HCT116 (cell line): ENCODE results near the gene CLEC4M. TPM values are rescaled to one million over a fixed set of nuclear protein-coding genes. Genes with fewer than 3 reads are reported as not detected.

Experiments
- ATAC-seq: fragments of 200-7000 bp; cut with Tn5 transposase; 2 replicates; pipeline ENCODE4 v1.9.1; 2020; ENCODE audit warnings: mild to moderate bottlenecking, moderate library complexity
- BruUV-seq: library from RNA; stranded (reverse); fragments of 400-500 nt; replicated peaks from 2 replicates; lab custom pipeline; 2021; lab: Mats Ljungman, UMichigan
- CTCF ChIA-PET: fragments of 300-600 bp; sonication (Branson Sonifier 250); formaldehyde crosslinking; loops from one replicate; lab custom pipeline; 2021; ENCODE audit warnings: antibody characterized with exemption; lab: Charles Lee
- POLR2A ChIA-PET: fragments of 300-600, 350-600 bp; sonication (Branson Sonifier 250); formaldehyde crosslinking; loops from one replicate; lab custom pipeline; 2021; ENCODE audit warnings: antibody characterized with exemption; lab: Charles Lee
- RAD21 ChIA-PET, 2 experiments: fragments of 300-600 bp; sonication (Branson Sonifier 250); formaldehyde crosslinking; loops; one replicate each; lab custom pipeline; 2023; ENCODE audit warnings: low total read pairs in 2 of 2; ENCODE audit not compliant: uncharacterized antibody in 2 of 2, unreplicated experiment in 2 of 2, low non-redundant PET in 1 of 2; lab: Charles Lee
- DNase-seq: peaks from one replicate; pipeline ENCODE4 v3.0.0-alpha.2; 2010; ENCODE audit warnings: low read depth, low spot score
- H2AFZ ChIP-seq: fragments of 200-600 bp; shearing (Covaris generic), sonication (generic); 2 replicates; pipeline ENCODE4 v1.6.1; 2017; ENCODE audit warnings: low read depth, mixed run types, mixed read lengths, antibody characterized with exemption, low read length; ENCODE audit not compliant: poor library complexity, severe bottlenecking
- H3K27ac ChIP-seq: 2 replicates; pipeline ENCODE4 v1.5.1; 2012; ENCODE audit warnings: low read depth, low read length
- H3K27me3 ChIP-seq: fragments of 200-600 bp; sonication (generic); 2 replicates; pipeline ENCODE4 v1.6.1; 2016; ENCODE audit warnings: mixed run types, low read length, mixed read lengths; ENCODE audit not compliant: insufficient read depth
- H3K36me3 ChIP-seq, 2 experiments: fragments of 200-500 bp in 1 of 2; fragments of 200-600 bp in 1 of 2; sonication (Bioruptor generic) in 1 of 2; sonication (generic) in 1 of 2; 2 replicates each; pipeline versions ENCODE4 v1.5.1 to v1.6.1; 2014 to 2016; ENCODE audit warnings: low read length in 2 of 2, inconsistent platforms in 1 of 2, mixed read lengths in 1 of 2, mixed run types in 1 of 2; ENCODE audit not compliant: insufficient read depth in 2 of 2, control insufficient read depth in 1 of 2
- H3K4me1 ChIP-seq, 2 experiments: fragments of 200-600 bp in 1 of 2; sonication (generic) in 1 of 2; 2 replicates each; pipeline versions ENCODE4 v1.5.1 to v1.6.1; 2012 to 2017; ENCODE audit warnings: low read length in 2 of 2, inconsistent platforms in 1 of 2, mild to moderate bottlenecking in 1 of 2, mixed read lengths in 1 of 2, mixed run types in 1 of 2, moderate library complexity in 1 of 2; ENCODE audit not compliant: insufficient read depth in 2 of 2, control insufficient read depth in 1 of 2
- H3K4me2 ChIP-seq: fragments of 200-600 bp; sonication (generic); 2 replicates; pipeline ENCODE4 v1.6.1; 2017; ENCODE audit warnings: mixed run types, low read length, mixed read lengths
- H3K4me3 ChIP-seq, 2 experiments: fragments of 200-600 bp in 1 of 2; sonication (generic) in 1 of 2; replicated peaks in 1 of 2; 2 replicates each; pipeline ENCODE4 v1.5.1; 2011 to 2016; ENCODE audit warnings: low read length in 2 of 2, control low read depth in 1 of 2, low read depth in 1 of 2, mild to moderate bottlenecking in 1 of 2, mixed read lengths in 1 of 2, mixed run types in 1 of 2
- H3K79me2 ChIP-seq: fragments of 200-600 bp; sonication (generic); 2 replicates; pipeline ENCODE4 v1.6.1; 2017; ENCODE audit warnings: mild to moderate bottlenecking, mixed run types, low read length, moderate library complexity, mixed read lengths; ENCODE audit not compliant: insufficient read depth
- H3K9ac ChIP-seq: fragments of 200-600 bp; sonication (generic); 2 replicates; pipeline ENCODE4 v1.6.1; 2016; ENCODE audit warnings: low read length, mixed read lengths
- H3K9me2 ChIP-seq: fragments of 200-600 bp; sonication (generic), shearing (Covaris generic); 2 replicates; pipeline ENCODE4 v1.6.1; 2017; ENCODE audit warnings: mixed run types, mild to moderate bottlenecking, moderate library complexity; ENCODE audit not compliant: insufficient read depth
- H3K9me3 ChIP-seq, 2 experiments: fragments of 200-500 bp in 1 of 2; fragments of 200-600 bp in 1 of 2; sonication (Bioruptor generic) in 1 of 2; sonication (generic) in 1 of 2; 2 replicates each; pipeline ENCODE4 v1.6.1; 2014 to 2017; ENCODE audit warnings: low read length in 2 of 2, mixed read lengths in 2 of 2, inconsistent platforms in 1 of 2, low read depth in 1 of 2, mild to moderate bottlenecking in 1 of 2, mixed run types in 1 of 2, moderate library complexity in 1 of 2; ENCODE audit not compliant: control insufficient read depth in 1 of 2, insufficient read depth in 1 of 2
- H4K20me1 ChIP-seq: fragments of 200-600 bp; sonication (generic), shearing (Covaris generic); 2 replicates; pipeline ENCODE4 v1.6.1; 2017; ENCODE audit warnings: mixed run types, mild to moderate bottlenecking, moderate library complexity; ENCODE audit not compliant: insufficient read depth
- ATF3 ChIP-seq: IDR thresholded peaks from 2 replicates; pipeline ENCODE4 v1.6.1; 2012
- CBX3 ChIP-seq: IDR thresholded peaks from 2 replicates; pipeline ENCODE4 v1.6.1; 2012; ENCODE audit warnings: low read depth
- CTCF ChIP-seq, 3 experiments: fragments of 200-600 bp in 1 of 3; sonication (generic) in 1 of 3; IDR thresholded peaks in 2 of 3; conservative IDR thresholded peaks in 1 of 3; 2 replicates each; pipeline ENCODE4 v1.5.1; 2012 to 2017; ENCODE audit warnings: low read depth in 2 of 3, low read length in 2 of 3, antibody characterized with exemption in 1 of 3, borderline replicate concordance in 1 of 3, control low read depth in 1 of 3, mild to moderate bottlenecking in 1 of 3, mixed read lengths in 1 of 3, mixed run types in 1 of 3, moderate library complexity in 1 of 3; ENCODE audit not compliant: insufficient read depth in 1 of 3
- EZH2phosphoT487 ChIP-seq: fragments of 200-600 bp; IDR thresholded peaks from 2 replicates; pipeline ENCODE4 v1.6.1; 2018; ENCODE audit warnings: antibody characterized with exemption, borderline replicate concordance
- FOSL1 ChIP-seq: IDR thresholded peaks from 2 replicates; pipeline ENCODE4 v1.6.1; 2012; ENCODE audit warnings: low read depth
- MAX ChIP-seq: IDR thresholded peaks from 2 replicates; pipeline ENCODE4 v1.6.1; 2012
- POLR2AphosphoS5 ChIP-seq: IDR thresholded peaks from 2 replicates; pipeline ENCODE4 v1.6.1; 2011; ENCODE audit warnings: mild to moderate bottlenecking, low read depth, low read length, moderate library complexity
- RAD21 ChIP-seq: IDR thresholded peaks from 2 replicates; pipeline ENCODE4 v1.6.1; 2012; ENCODE audit warnings: low read depth, mild to moderate bottlenecking
- REST ChIP-seq: IDR thresholded peaks from 2 replicates; pipeline ENCODE4 v1.6.1; 2012; ENCODE audit warnings: low read depth
- SIN3A ChIP-seq: IDR thresholded peaks from 2 replicates; pipeline ENCODE4 v1.6.1; 2012; ENCODE audit warnings: low read depth
- SP1 ChIP-seq: IDR thresholded peaks from 2 replicates; pipeline ENCODE4 v1.6.1; 2012; ENCODE audit warnings: low read depth
- YY1 ChIP-seq: IDR thresholded peaks from 2 replicates; pipeline ENCODE4 v1.6.1; 2011; ENCODE audit warnings: low read length, low read depth, moderate library complexity, mild to moderate bottlenecking; ENCODE audit not compliant: insufficient replicate concordance; ENCODE audit errors: extremely low read depth
- ZBTB33 ChIP-seq: IDR thresholded peaks from 2 replicates; pipeline ENCODE4 v1.6.1; 2011; ENCODE audit warnings: mild to moderate bottlenecking, low read length, moderate library complexity; ENCODE audit not compliant: insufficient replicate concordance; ENCODE audit errors: extremely low read depth
- intact Hi-C: fragments of 100-400 bp; cut with micrococcal nuclease; formaldehyde crosslinking; loops from 2 replicates; pipeline ENCODE4 v1.10.0; 2022
- total RNA-seq: library from RNA; stranded (reverse); gene quantifications from one replicate; pipeline ENCODE4 v1.2.1, GENCODE V29; 2021; ENCODE audit not compliant: unreplicated experiment

CLEC4M gene
- total RNA-seq, 1 experiment from 2014 or later: not detected

GRCh38 chr19:7736148-7736547 is 26.9 kb upstream of the CLEC4M start:
- Histone ChIP-seq H3K79me2 (no peaks in the 10 kb centered on the region), H3K9me3 (no peaks in the 10 kb centered on the region), H3K36me3 (no peaks in the 10 kb centered on the region), H4K20me1 (no peaks in the 10 kb centered on the region), H3K9ac (no peak overlapping the region), H3K4me2 (no peak overlapping the region), H3K9me2 (no peaks in the 10 kb centered on the region), H3K4me1 (no peaks in the 10 kb centered on the region), H3K4me3 (no peak overlapping the region), H2AFZ (no peak overlapping the region), H3K27me3 (peaks cover 32% of the 10 kb centered on the region), H3K27ac (no peak overlapping the region)
- DNase-seq: no peak
- CTCF ChIA-PET: no interaction called here
- RAD21 ChIA-PET: no interaction called here
- ATAC-seq: no peak
- intact Hi-C loops: no loop called here
- TF ChIP-seq POLR2AphosphoS5 (no peak), YY1 (no peak), CTCF (IDR thresholded peaks at IDR 0.05 in 2 of 3, conservative IDR thresholded peaks at IDR 0.05 in 1 of 3; ENCODE audit: borderline replicate concordance in 1 of 3, insufficient read depth in 1 of 3, low read depth in 2 of 3, low read length in 2 of 3) (no peak), FOSL1 (no peak), REST (no peak), EZH2phosphoT487 (no peak), ZBTB33 (no peak), SP1 (no peak), ATF3 (no peak), SIN3A (no peak), MAX (no peak), RAD21 (no peak), CBX3 (no peak)
- no TSS peak for BruUV-seq
- POLR2A ChIA-PET: no interaction called here
